ENCODE results near the gene KMT5C. TPM values are rescaled to one million over a fixed set of nuclear protein-coding genes. Genes with fewer than 3 reads are reported as not detected.

Gene KMT5C
- total and polyA plus RNA-seq, 9 donors, result 13.4 to 34.1 (median 23.2) TPM

DNA sequence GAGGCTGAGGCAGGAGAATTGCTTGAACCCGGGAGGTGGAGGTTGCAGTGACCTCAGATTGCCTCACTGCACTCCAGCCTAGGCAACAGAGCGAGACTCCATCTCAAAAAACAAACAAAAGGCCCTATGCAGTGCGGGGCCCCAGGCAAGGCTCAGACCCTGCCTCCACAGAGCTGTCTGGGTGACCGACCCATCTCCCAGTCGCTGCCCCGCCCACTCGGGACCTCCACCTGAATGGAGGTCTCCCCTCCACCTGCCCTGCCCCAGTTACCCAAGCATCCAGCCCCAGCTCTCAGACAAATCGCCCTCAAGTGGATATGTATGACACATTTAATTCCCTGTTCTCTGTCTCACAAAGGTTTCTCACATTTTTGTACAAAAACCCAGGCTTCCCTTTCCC is 25.6 kb downstream of the KMT5C start:
- peaks cover 31% of the 10 kb centered on the region for H3K27me3 ChIP-seq (ENCODE audit: control insufficient read depth, insufficient read depth, low read length)
- H3K4me3 ChIP-seq (ENCODE audit: low read length), result no peak overlapping the region
- no peaks in the 10 kb centered on the region for H3K9me3 ChIP-seq (replicated peaks; ENCODE audit: control insufficient read depth, low read depth, low read length)
- no peak for DNase-seq
- H3K4me1 ChIP-seq (ENCODE audit: control insufficient read depth, insufficient read depth, low read length), result peaks cover 18% of the 10 kb centered on the region
- no peaks in the 10 kb centered on the region for H3K36me3 ChIP-seq (ENCODE audit: control insufficient read depth, insufficient read depth, low read length)
- WGBS (ENCODE audit: insufficient coverage), result 79% methylated on average over 7 of the region's 8 CpGs
- no peak overlapping the region for H3K27ac ChIP-seq (ENCODE audit: low read length)

DNA sequence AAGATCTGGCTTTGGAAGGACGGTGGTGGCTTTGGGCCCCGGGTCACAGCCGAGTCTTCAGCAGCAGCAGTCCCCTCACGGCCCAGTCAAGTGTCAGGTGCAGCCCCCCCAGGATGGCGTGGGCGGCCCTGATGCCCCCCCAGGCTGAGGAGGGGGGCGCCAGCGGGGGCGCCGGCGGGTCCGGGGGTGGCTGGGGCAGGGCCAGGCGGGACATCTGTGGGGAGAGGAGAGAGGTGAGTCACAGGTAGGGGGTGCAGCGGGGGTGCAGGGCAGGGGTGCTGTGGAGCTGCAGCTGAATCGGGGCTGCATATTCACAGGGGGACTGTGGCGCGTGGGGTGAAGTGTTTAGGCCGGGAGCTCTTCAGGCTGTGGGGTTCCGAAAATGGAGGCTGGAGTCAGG is 26.3 kb downstream of the KMT5C start:
- H3K36me3 ChIP-seq (ENCODE audit: control insufficient read depth, insufficient read depth, low read length), result no peaks in the 10 kb centered on the region

DNA sequence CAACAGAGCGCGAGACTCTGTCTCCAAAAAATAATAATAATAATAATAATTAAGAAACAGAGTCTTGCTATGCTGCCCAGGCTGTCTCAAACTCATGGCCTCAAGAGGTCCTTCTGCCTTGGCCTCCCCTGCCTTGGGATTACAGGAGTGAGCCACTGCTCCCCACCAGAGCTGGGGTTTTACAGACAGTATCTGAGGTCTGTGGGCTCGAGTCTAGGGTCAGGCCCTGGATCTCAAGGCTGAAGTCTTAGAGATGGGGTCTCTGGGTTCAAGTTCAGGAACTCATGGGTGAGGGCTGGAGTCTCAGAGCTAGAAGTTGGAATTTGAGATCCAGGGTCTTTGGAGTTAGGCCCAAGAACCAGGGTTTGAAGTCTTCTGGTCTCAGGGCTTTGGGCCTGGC is 27.1 kb downstream of the KMT5C start:
- H3K4me1 ChIP-seq (ENCODE audit: control insufficient read depth, insufficient read depth, low read length), result peaks cover 22% of the 10 kb centered on the region
- no peak overlapping the region for H3K4me3 ChIP-seq (ENCODE audit: low read length)
- no CpG with 5 or more reads among the region's 3 CpGs for WGBS (ENCODE audit: insufficient coverage)
- H3K9me3 ChIP-seq (replicated peaks; ENCODE audit: control insufficient read depth, low read depth, low read length), result no peaks in the 10 kb centered on the region
- no peak overlapping the region for H3K27ac ChIP-seq (ENCODE audit: low read length)
- H3K36me3 ChIP-seq (ENCODE audit: control insufficient read depth, insufficient read depth, low read length), result no peaks in the 10 kb centered on the region
- H3K27me3 ChIP-seq (ENCODE audit: control insufficient read depth, insufficient read depth, low read length), result peaks cover 45% of the 10 kb centered on the region
- DNase-seq, result no peak

More for the DNA sequence above, 26.3 kb downstream of the KMT5C start:
- Histone ChIP-seq H3K4me3 (ENCODE audit: low read length) (no peak overlapping the region), H3K27me3 (ENCODE audit: control insufficient read depth, insufficient read depth, low read length) (peaks cover 37% of the 10 kb centered on the region), H3K9me3 (replicated peaks; ENCODE audit: control insufficient read depth, low read depth, low read length) (no peaks in the 10 kb centered on the region), H3K27ac (ENCODE audit: low read length) (no peak overlapping the region), H3K4me1 (ENCODE audit: control insufficient read depth, insufficient read depth, low read length) (peaks cover 22% of the 10 kb centered on the region)
- WGBS (ENCODE audit: insufficient coverage), result 62% methylated on average over 19 of the region's 19 CpGs
- no peak for DNase-seq

DNA sequence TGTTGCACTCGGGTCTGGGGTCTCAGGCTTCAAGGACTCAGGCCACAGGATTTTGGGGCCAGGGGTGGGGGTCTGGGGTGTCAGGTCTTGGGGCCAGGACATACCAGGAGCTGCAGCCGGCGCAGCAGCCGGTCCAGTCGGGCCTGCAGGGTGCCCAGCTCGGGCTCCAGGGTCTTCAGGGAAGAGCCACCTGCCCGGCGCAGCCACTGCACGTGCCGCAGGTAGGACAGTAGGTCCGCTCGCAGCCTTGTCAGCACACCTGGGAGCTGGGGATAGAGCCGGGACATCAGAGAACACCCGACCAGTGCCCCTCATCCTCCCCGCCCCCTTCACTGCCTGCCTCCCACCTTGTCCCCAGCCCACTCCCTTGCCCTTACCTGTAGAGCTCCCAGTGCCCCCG is 28.4 kb downstream of the KMT5C start:
- 78% methylated on average over 16 of the region's 16 CpGs for WGBS (ENCODE audit: insufficient coverage)
- no peak for DNase-seq
- Histone ChIP-seq H3K27me3 (ENCODE audit: control insufficient read depth, insufficient read depth, low read length) (peaks cover 59% of the 10 kb centered on the region), H3K27ac (ENCODE audit: low read length) (no peak overlapping the region), H3K4me1 (ENCODE audit: control insufficient read depth, insufficient read depth, low read length) (peaks cover 26% of the 10 kb centered on the region), H3K36me3 (ENCODE audit: control insufficient read depth, insufficient read depth, low read length) (no peaks in the 10 kb centered on the region), H3K9me3 (replicated peaks; ENCODE audit: control insufficient read depth, low read depth, low read length) (no peaks in the 10 kb centered on the region), H3K4me3 (ENCODE audit: low read length) (no peak overlapping the region)

DNA sequence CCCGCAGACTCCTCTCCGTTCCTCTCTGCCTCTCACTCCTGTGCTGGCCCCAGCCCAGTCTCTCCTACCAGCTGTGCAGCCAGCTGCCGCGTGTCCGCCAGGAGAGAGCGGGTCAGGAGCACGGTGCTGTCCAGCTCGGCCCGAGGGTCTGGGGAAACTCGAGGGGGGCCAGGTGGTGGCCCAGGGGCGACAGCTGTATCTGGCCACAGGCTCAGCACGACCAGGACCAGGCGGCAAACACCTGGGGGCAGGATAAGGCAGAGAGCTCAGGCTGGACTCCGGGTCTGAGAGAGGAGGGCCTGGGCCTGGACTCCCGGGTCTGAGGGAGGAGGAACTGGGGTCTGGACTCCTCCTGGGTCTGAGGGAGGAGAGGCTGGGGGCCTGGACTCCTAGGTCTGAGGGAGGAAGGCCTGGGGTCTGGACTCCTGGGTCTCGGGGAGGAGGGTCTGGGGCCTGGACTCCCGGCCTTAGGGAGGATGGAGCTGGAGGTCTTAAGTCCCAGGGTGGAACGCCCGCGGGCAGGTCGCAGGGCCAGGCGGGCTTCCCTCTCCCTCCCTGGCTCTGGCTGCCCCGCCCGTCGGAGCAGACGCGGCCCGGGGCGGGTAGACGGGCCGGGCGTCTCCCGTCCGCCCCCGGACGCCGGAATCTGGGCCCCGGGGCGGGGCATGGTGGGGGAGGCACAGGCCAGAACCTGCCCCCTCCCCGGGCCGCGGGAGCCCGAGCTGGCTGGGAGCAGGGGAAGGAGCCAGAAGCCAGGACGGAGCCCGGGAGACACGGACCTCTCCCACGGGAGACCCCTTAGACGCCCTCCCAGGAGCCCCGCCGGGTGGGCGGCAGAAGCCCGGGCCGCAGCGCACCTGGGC is 29.3 kb downstream of the KMT5C start:
- 5% methylated on average over 38 of the region's 54 CpGs for WGBS (ENCODE audit: insufficient coverage)
- H3K4me3 ChIP-seq (ENCODE audit: low read length), result no peak overlapping the region
- DNase-seq, result peak; percentile 63

DNA sequence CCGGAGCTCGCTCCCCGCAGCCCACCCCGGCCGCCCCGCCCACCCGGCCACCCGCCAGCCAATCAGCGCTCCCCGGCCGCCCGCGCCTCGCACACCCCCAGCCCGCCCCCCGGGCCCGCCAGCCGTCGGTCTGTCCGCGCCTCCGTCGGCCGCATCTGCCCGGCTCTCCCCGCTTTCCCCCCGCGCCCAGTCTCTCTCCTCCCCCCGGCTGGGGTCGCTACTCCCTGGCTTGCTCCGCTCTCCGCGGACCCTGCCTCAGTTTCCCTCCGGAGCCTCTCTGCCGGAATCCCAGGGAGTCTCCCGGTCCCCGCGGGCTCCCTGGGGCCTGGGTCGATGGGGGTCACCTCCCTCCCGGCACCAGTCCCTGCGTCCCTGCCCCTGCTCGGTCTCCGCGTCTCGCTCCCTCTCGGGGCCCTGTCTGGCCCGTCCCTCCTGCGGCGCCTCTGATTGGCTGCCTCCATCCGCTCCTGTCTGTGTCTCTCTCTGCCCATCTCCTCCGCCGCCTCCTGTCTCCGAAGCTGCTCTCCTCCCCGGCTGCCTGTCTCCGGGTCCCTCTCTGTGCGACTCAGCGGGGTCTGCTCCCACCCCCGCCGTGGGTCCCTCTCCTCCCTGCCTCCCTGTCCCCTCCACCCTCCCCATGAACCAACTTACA is 30.1 kb downstream of the KMT5C start:
- Histone ChIP-seq H3K9me3 (replicated peaks; ENCODE audit: control insufficient read depth, low read depth, low read length) (no peaks in the 10 kb centered on the region), H3K27ac (ENCODE audit: low read length) (no peak overlapping the region), H3K4me3 (ENCODE audit: low read length) (peak overlapping the region; percentile 31), H3K27me3 (ENCODE audit: control insufficient read depth, insufficient read depth, low read length) (peaks cover 69% of the 10 kb centered on the region), H3K36me3 (ENCODE audit: control insufficient read depth, insufficient read depth, low read length) (no peaks in the 10 kb centered on the region), H3K4me1 (ENCODE audit: control insufficient read depth, insufficient read depth, low read length) (peaks cover 38% of the 10 kb centered on the region)
- under 1% methylated on average over 51 of the region's 59 CpGs for WGBS (ENCODE audit: insufficient coverage)
- peak; percentile 56 for DNase-seq

More for the DNA sequence above, 29.3 kb downstream of the KMT5C start:
- Histone ChIP-seq H3K27me3 (ENCODE audit: control insufficient read depth, insufficient read depth, low read length) (peaks cover 64% of the 10 kb centered on the region), H3K4me1 (ENCODE audit: control insufficient read depth, insufficient read depth, low read length) (peaks cover 30% of the 10 kb centered on the region), H3K27ac (ENCODE audit: low read length) (no peak overlapping the region), H3K36me3 (ENCODE audit: control insufficient read depth, insufficient read depth, low read length) (no peaks in the 10 kb centered on the region), H3K9me3 (replicated peaks; ENCODE audit: control insufficient read depth, low read depth, low read length) (no peaks in the 10 kb centered on the region)

DNA sequence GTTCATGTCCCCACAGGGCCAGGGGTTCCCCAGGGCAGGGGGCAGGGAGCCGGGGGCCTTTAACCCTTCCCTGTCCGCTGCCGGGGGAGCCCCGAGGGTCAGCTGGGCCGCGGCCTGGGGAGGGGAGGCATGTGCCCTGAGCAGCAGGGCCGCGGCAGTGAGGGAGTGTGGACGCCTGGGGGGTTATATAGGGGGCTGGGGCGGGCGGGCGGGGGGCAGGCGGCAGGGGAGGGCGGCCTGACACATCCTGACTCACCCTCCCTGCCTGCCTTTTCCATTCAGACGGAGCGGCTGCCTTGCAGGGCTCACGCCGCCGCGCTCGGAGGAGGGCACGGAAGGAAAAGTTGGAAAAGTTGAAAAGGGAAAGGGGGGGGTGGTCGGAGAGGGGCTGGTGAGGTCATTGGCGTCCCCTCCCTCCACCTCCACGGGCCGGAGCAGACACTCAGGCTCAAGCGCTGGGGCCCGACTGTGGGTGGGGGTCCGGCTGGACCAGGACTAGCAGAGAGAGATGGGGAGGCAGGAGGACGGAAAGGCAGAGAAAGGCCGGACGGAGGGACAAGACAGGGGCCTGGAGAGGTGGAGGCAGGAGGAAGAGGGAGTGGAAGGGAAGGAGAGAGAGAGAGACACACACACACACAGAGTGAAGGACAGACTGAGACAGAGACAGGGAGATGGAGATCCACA is 30.8 kb downstream of the KMT5C start, which contains the start of gene IL11:
Gene IL11 (minus strand): TSS at position 159 of the 684 bp plus-strand sequence. CDS start 153 bp downstream, at position 6.
- DNase-seq, result no peak
- Histone ChIP-seq H3K27ac (ENCODE audit: low read length) (no peak within 1 kb of the TSS), H3K4me1 (ENCODE audit: control insufficient read depth, insufficient read depth, low read length) (peaks cover 38% of the 10 kb centered on the region), H3K27me3 (ENCODE audit: control insufficient read depth, insufficient read depth, low read length) (peaks cover 70% of the 10 kb centered on the region), H3K9me3 (replicated peaks; ENCODE audit: control insufficient read depth, low read depth, low read length) (no peaks in the 10 kb centered on the region), H3K4me3 (ENCODE audit: low read length) (peak within 1 kb of the TSS; percentile 31), H3K36me3 (ENCODE audit: control insufficient read depth, insufficient read depth, low read length) (no peaks in the 10 kb centered on the region)
- no CpG with 5 or more reads among the region's 32 CpGs for WGBS (ENCODE audit: insufficient coverage)

DNA sequence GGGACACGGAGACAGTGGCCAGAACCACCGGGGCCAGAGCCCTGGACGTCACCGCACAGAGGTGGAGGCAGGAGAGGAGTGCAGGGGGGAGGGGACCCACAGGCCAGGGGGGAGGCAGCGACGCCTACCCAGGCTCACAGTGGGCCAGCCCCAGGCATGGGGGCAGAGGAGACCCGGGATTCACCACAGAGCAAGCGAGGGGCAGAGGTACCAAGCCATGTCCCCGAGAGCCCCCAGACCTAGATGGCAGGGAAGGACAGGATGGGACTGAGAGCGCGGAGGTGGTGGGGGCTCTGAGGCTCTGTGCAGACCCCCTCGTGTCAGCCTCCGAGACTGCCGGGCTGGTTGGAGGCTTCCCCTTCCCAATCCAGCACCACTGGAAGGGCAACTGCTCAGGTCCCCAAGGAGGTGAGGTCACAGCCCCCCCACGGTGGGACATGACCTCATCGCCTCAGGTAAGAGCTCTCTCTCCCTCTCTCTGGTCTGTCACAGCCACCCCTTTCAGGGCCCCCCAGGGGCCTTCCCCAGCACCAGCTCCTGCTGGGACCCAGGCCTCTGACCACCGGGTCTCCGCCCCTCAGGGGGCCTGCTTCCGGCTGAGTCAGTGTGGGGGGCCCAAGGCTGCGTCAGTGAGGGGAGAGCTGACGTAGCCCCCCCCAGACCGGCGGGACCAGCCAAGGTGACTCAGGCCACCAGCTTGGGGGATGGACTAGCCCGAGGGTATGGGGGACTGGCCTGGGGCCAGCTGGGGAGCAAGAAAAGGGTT is 32.8 kb downstream of the KMT5C start:
- no peak for DNase-seq
- Histone ChIP-seq H3K27me3 (ENCODE audit: control insufficient read depth, insufficient read depth, low read length) (peaks cover 83% of the 10 kb centered on the region), H3K27ac (ENCODE audit: low read length) (no peak overlapping the region), H3K9me3 (replicated peaks; ENCODE audit: control insufficient read depth, low read depth, low read length) (no peaks in the 10 kb centered on the region), H3K36me3 (ENCODE audit: control insufficient read depth, insufficient read depth, low read length) (no peaks in the 10 kb centered on the region), H3K4me3 (ENCODE audit: low read length) (no peak overlapping the region), H3K4me1 (ENCODE audit: control insufficient read depth, insufficient read depth, low read length) (peaks cover 46% of the 10 kb centered on the region)
- 41% methylated on average over 19 of the region's 24 CpGs for WGBS (ENCODE audit: insufficient coverage)

DNA sequence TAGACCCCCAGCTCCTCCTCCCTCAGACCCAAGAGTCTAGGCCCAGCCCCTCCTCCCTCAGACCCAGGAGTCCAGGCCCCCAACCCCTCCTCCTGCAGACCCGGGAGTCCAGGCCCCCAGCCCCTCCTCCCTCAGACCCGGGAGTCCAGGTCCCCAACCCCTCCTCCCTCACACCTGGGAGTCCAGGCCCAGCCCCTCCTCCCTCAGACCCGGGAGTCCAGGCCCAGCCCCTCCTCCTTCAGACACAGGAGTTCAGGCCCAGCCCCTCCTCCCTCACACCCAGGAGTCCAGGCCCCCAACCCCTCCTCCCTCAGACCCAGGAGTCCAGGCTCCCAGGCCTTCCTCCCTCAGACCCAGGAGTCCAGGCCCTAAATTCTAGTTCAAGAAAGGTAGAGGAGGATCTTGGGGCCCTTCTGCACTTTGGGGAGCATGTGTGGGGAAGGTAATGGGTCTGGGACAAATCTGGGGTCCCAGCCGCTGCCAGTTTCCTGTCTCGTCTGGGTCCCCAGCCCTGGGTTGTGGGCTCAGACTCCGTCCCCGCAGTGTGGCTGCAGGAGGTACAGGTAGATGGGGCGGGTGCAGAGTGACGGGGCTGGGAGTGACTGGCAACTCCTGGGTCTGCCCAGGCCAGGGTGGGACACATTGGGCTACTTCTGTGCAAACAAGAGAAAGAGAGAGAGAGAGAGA is 33.8 kb downstream of the KMT5C start:
- no peak overlapping the region for H3K4me3 ChIP-seq (ENCODE audit: low read length)
- peaks cover 82% of the 10 kb centered on the region for H3K27me3 ChIP-seq (ENCODE audit: control insufficient read depth, insufficient read depth, low read length)
- H3K27ac ChIP-seq (ENCODE audit: low read length), result no peak overlapping the region
- no peaks in the 10 kb centered on the region for H3K9me3 ChIP-seq (replicated peaks; ENCODE audit: control insufficient read depth, low read depth, low read length)
- H3K4me1 ChIP-seq (ENCODE audit: control insufficient read depth, insufficient read depth, low read length), result peaks cover 49% of the 10 kb centered on the region
- DNase-seq, result no peak
- WGBS (ENCODE audit: insufficient coverage), result 43% methylated on average over 9 of the region's 9 CpGs
- H3K36me3 ChIP-seq (ENCODE audit: control insufficient read depth, insufficient read depth, low read length), result no peaks in the 10 kb centered on the region

Data from muscle of leg (tissue), 11 donors.